PC-3 (cell line): ENCODE measurements around the gene HUS1. TPM values are rescaled to one million over a fixed set of nuclear protein-coding genes. Genes with fewer than 3 reads are reported as not detected.
"Not testable (repeated sequence)": the region's sequence is repeated elsewhere in the genome, so short reads cannot be mapped to it uniquely, and the experiment has no call there.

ENCODE experiments used
- ATAC-seq: fragments of 200-7000 bp; cut with Tn5 transposase; 2 replicates; pipeline ENCODE4 v1.9.1; 2020; ENCODE audit warnings: mild to moderate bottlenecking, moderate library complexity
- BruUV-seq: library from RNA; stranded (reverse); fragments of 400-500 nt; replicated peaks from 2 replicates; lab custom pipeline; 2021; lab: Mats Ljungman, UMichigan
- CTCF ChIA-PET: fragments of 300-600 bp; sonication (Branson Sonifier 250); formaldehyde crosslinking; loops from one replicate; lab custom pipeline; 2022; ENCODE audit warnings: antibody characterized with exemption; lab: Charles Lee
- POLR2A ChIA-PET: fragments of 300-600 bp; sonication (Branson Sonifier 250); formaldehyde crosslinking; loops from one replicate; lab custom pipeline; 2022; ENCODE audit warnings: antibody characterized with exemption; ENCODE audit not compliant: unreplicated experiment; lab: Charles Lee
- DNase-seq: peaks from one replicate; pipeline ENCODE4 v3.0.0-alpha.2; 2015
- H2AFZ ChIP-seq: fragments of 300-600 bp; sonication (generic); 2 replicates; pipeline ENCODE4 v1.6.0; 2016; ENCODE audit warnings: antibody characterized with exemption, low read length
- H3F3A ChIP-seq: fragments of 300-600 bp; sonication (generic); one replicate; pipeline ENCODE4 v1.6.0; 2017; ENCODE audit warnings: antibody characterized with exemption, low read length, control low read depth, mild to moderate bottlenecking; ENCODE audit not compliant: unreplicated experiment
- H3K27ac ChIP-seq: fragments of 300-600 bp; sonication (generic); 2 replicates; pipeline ENCODE4 v1.5.1; 2016; ENCODE audit warnings: mild to moderate bottlenecking, low read length
- H3K27me3 ChIP-seq: fragments of 300-600 bp; sonication (generic); 2 replicates; pipeline ENCODE4 v1.6.1; 2016; ENCODE audit warnings: low read length, mixed read lengths
- H3K36me3 ChIP-seq: fragments of 300-600 bp; sonication (generic); 2 replicates; pipeline ENCODE4 v1.6.1; 2016; ENCODE audit warnings: low read depth, mixed run types, low read length, mixed read lengths
- H3K4me1 ChIP-seq: fragments of 300-600 bp; sonication (generic); 2 replicates; pipeline ENCODE4 v1.5.1; 2016; ENCODE audit warnings: low read length; ENCODE audit not compliant: insufficient read depth
- H3K4me2 ChIP-seq: fragments of 300-600 bp; sonication (generic); 2 replicates; pipeline ENCODE4 v1.6.0; 2016; ENCODE audit warnings: low read length
- H3K4me3 ChIP-seq: fragments of 300-600 bp; sonication (generic); 2 replicates; pipeline ENCODE4 v1.5.1; 2016; ENCODE audit warnings: mild to moderate bottlenecking, low read length, mixed read lengths
- H3K79me2 ChIP-seq: fragments of 300-600 bp; sonication (generic); 2 replicates; pipeline ENCODE4 v1.6.1; 2017; ENCODE audit warnings: low read length, mixed read lengths
- H3K9ac ChIP-seq: fragments of 300-600 bp; sonication (generic); 2 replicates; pipeline ENCODE4 v1.6.0; 2016; ENCODE audit warnings: mild to moderate bottlenecking, low read length
- H3K9me2 ChIP-seq: fragments of 300-600 bp; sonication (generic); replicated peaks from 2 replicates; pipeline ENCODE4 v1.6.1; 2016; ENCODE audit warnings: mixed run types, low read length, mixed read lengths
- H3K9me3 ChIP-seq: fragments of 300-600 bp; sonication (generic); 2 replicates; pipeline ENCODE4 v1.6.1; 2016; ENCODE audit warnings: low read length, mixed read lengths
- H4K20me1 ChIP-seq: fragments of 300-600 bp; sonication (generic); 2 replicates; pipeline ENCODE4 v1.6.1; 2016; ENCODE audit warnings: low read length, mixed read lengths
- CTCF ChIP-seq: fragments of 300-600 bp; sonication (generic); conservative IDR thresholded peaks from 2 replicates; pipeline ENCODE4 v1.5.1; 2017; ENCODE audit warnings: antibody characterized with exemption, low read depth, mild to moderate bottlenecking, low read length
- EZH2 ChIP-seq: fragments of 300-600 bp; sonication (generic); IDR thresholded peaks from one replicate; pipeline ENCODE4 v1.6.1; 2017; ENCODE audit warnings: antibody characterized with exemption, mild to moderate bottlenecking, low read length; ENCODE audit not compliant: unreplicated experiment
- EZH2phosphoT487 ChIP-seq: fragments of 300-600 bp; sonication (generic); IDR thresholded peaks from 2 replicates; pipeline ENCODE4 v1.6.1; 2018; ENCODE audit warnings: mild to moderate bottlenecking, antibody characterized with exemption, low read length, borderline replicate concordance
- intact Hi-C: fragments of 100-400 bp; cut with micrococcal nuclease; formaldehyde crosslinking; loops from 2 replicates; pipeline ENCODE4 v1.9.0; 2023
- total RNA-seq: library from RNA; depleted of rRNA; stranded (reverse); fragments of >200 nt; gene quantifications from 2 replicates; pipeline ENCODE4 v1.2.3, GENCODE V29; 2014; rRNA removed

HUS1 gene
- total RNA-seq, 1 experiment from 2014 or later: 23.2 TPM

GRCh38 chr7:47916514-47916913 is 62.9 kb downstream of the HUS1 start:
- H4K20me1 ChIP-seq, BruUV-seq: not testable (repeated sequence)

GRCh38 chr7:47915616-47915976 is 63.8 kb downstream of the HUS1 start:
- H3K27ac ChIP-seq: no peak overlapping the region
- ChIA-PET POLR2A (no interaction called here), CTCF (no interaction called here)

More at GRCh38 chr7:47916514-47916913, 62.9 kb downstream of the HUS1 start:
- H3K4me2 ChIP-seq, H2AFZ ChIP-seq, H3K79me2 ChIP-seq, ATAC-seq, H3F3A ChIP-seq, H3K9me3 ChIP-seq, H3K27ac ChIP-seq, H3K4me3 ChIP-seq, intact Hi-C loops, H3K9ac ChIP-seq, H3K9me2 ChIP-seq, POLR2A ChIA-PET, H3K36me3 ChIP-seq, H3K27me3 ChIP-seq, CTCF ChIA-PET, H3K4me1 ChIP-seq: not testable (repeated sequence)
- peak; percentile 8 for DNase-seq

GRCh38 chr7:47914717-47915615 is 64.4 kb downstream of the HUS1 start:
- intact Hi-C loops: no loop called here
- no peak overlapping the region for H3K4me2 ChIP-seq
- no peak overlapping the region for H3K4me3 ChIP-seq
- CTCF ChIA-PET: no interaction called here
- H3K36me3 ChIP-seq: no peaks in the 10 kb centered on the region
- H2AFZ ChIP-seq: no peak overlapping the region
- no peak overlapping the region for H3K9ac ChIP-seq
- DNase-seq (no peak), ATAC-seq (no peak)
- H3K79me2 ChIP-seq: no peaks in the 10 kb centered on the region
- H3K9me3 ChIP-seq: no peaks in the 10 kb centered on the region
- no peaks in the 10 kb centered on the region for H4K20me1 ChIP-seq
- H3K9me2 ChIP-seq: no peaks in the 10 kb centered on the region
- TF ChIP-seq EZH2phosphoT487: no peak
- TF ChIP-seq EZH2: no peak
- no peak for TF ChIP-seq CTCF
- no peaks in the 10 kb centered on the region for H3F3A ChIP-seq
- no TSS peak for BruUV-seq
- no peaks in the 10 kb centered on the region for H3K27me3 ChIP-seq
- H3K27ac ChIP-seq: no peak overlapping the region
- POLR2A ChIA-PET: no interaction called here
- H3K4me1 ChIP-seq: no peaks in the 10 kb centered on the region

More at GRCh38 chr7:47915616-47915976, 63.8 kb downstream of the HUS1 start:
- Histone ChIP-seq H3F3A (no peaks in the 10 kb centered on the region), H3K4me2 (no peak overlapping the region), H2AFZ (no peak overlapping the region), H3K27me3 (no peaks in the 10 kb centered on the region), H4K20me1 (no peaks in the 10 kb centered on the region), H3K4me1 (no peaks in the 10 kb centered on the region), H3K4me3 (no peak overlapping the region), H3K79me2 (no peaks in the 10 kb centered on the region), H3K9ac (no peak overlapping the region), H3K9me2 (no peaks in the 10 kb centered on the region), H3K9me3 (no peaks in the 10 kb centered on the region), H3K36me3 (no peaks in the 10 kb centered on the region)
- intact Hi-C loops: no loop called here
- DNase-seq (no peak), ATAC-seq (no peak)
- no TSS peak for BruUV-seq
- TF ChIP-seq EZH2 (no peak), CTCF (no peak), EZH2phosphoT487 (no peak)

Other genes with a start within 250 kb of the HUS1 start
- 0.04 and 0.17 TPM in 2 replicates for gene PKD1L1, start 31.1 kb downstream of the HUS1 start, total RNA-seq
- gene SUN3, start 49.5 kb upstream of the HUS1 start, total RNA-seq: not detected in 2 replicates
- 0.15 TPM in 1 of 2 replicates, not detected in the other for gene C7orf57, start 55.9 kb upstream of the HUS1 start, total RNA-seq
- 71.9 and 77.7 TPM in 2 replicates for gene UPP1, start 109.7 kb upstream of the HUS1 start, total RNA-seq
- 1.8 and 2.1 TPM in 2 replicates for gene ABCA13, start 191.8 kb upstream of the HUS1 start, total RNA-seq